Karpas-422 (cell line): ENCODE measurements around the gene NFU1. TPM values are rescaled to one million over a fixed set of nuclear protein-coding genes. Genes with fewer than 3 reads are reported as not detected.
A peak's percentile ranks its signal among the peaks of the same experiment; 100 is the strongest.
"Not testable (repeated sequence)": the region's sequence is repeated elsewhere in the genome, so short reads cannot be mapped to it uniquely, and the experiment has no call there.

ENCODE experiments used
- DNase-seq: peaks from one replicate; pipeline ENCODE4 v3.0.0-alpha.2; 2015
- H2AFZ ChIP-seq: fragments of 200-600 bp; sonication (generic); 2 replicates; pipeline ENCODE4 v1.6.1; 2014; ENCODE audit warnings: antibody characterized with exemption, low read length, mixed read lengths
- H3K27ac ChIP-seq: fragments of 200-600 bp; sonication (generic); 2 replicates; pipeline ENCODE4 v1.5.1; 2014; ENCODE audit warnings: mild to moderate bottlenecking, low read length, moderate library complexity
- H3K27me3 ChIP-seq: fragments of 200-600 bp; sonication (generic); 2 replicates; pipeline ENCODE4 v1.6.1; 2014; ENCODE audit warnings: low read length, mixed read lengths
- H3K36me3 ChIP-seq: fragments of 200-600 bp; sonication (generic); 2 replicates; pipeline ENCODE4 v1.6.1; 2014; ENCODE audit warnings: low read length, mixed read lengths; ENCODE audit not compliant: insufficient read depth
- H3K4me1 ChIP-seq: fragments of 200-600 bp; sonication (generic); 2 replicates; pipeline ENCODE4 v1.6.1; 2014; ENCODE audit warnings: mild to moderate bottlenecking, low read length, mixed read lengths
- H3K4me2 ChIP-seq: fragments of 200-600 bp; sonication (generic); 2 replicates; pipeline ENCODE4 v1.6.1; 2014; ENCODE audit warnings: low read length, low read depth, mild to moderate bottlenecking; ENCODE audit not compliant: poor library complexity, severe bottlenecking
- H3K4me3 ChIP-seq: fragments of 200-600 bp; sonication (generic); 2 replicates; pipeline ENCODE4 v1.5.1; 2014; ENCODE audit warnings: mild to moderate bottlenecking, antibody characterized with exemption, low read length, mixed read lengths
- H3K79me2 ChIP-seq: fragments of 200-600 bp; sonication (generic); 2 replicates; pipeline ENCODE4 v1.6.1; 2014; ENCODE audit warnings: mild to moderate bottlenecking, low read length, mixed read lengths
- H3K9ac ChIP-seq: fragments of 200-600 bp; sonication (generic); 2 replicates; pipeline ENCODE4 v1.6.0; 2014; ENCODE audit warnings: low read length
- H3K9me2 ChIP-seq: fragments of 200-600 bp; sonication (generic), shearing (Covaris generic); replicated peaks from 2 replicates; pipeline ENCODE4 v1.6.0; 2014; ENCODE audit warnings: mild to moderate bottlenecking, low read length, moderate library complexity; ENCODE audit not compliant: insufficient read depth
- H3K9me3 ChIP-seq: fragments of 300-700, 200-600 bp; sonication (generic); 2 replicates; pipeline ENCODE4 v1.6.1; 2014; ENCODE audit warnings: low read length, mixed read lengths
- H4K20me1 ChIP-seq: fragments of 200-600 bp; sonication (generic); 2 replicates; pipeline ENCODE4 v1.6.1; 2014; ENCODE audit warnings: mild to moderate bottlenecking, antibody characterized with exemption, low read length, low read depth; ENCODE audit not compliant: insufficient read depth
- total RNA-seq: library from RNA; depleted of rRNA; stranded (reverse); fragments of >200 nt; shearing (Covaris generic); gene quantifications from 2 replicates; pipeline ENCODE4 v1.2.3, GENCODE V29; 2014; ENCODE audit warnings: low replicate concordance

Gene NFU1
- total RNA-seq, 1 experiment from 2014 or later, result 42.8 TPM

DNA sequence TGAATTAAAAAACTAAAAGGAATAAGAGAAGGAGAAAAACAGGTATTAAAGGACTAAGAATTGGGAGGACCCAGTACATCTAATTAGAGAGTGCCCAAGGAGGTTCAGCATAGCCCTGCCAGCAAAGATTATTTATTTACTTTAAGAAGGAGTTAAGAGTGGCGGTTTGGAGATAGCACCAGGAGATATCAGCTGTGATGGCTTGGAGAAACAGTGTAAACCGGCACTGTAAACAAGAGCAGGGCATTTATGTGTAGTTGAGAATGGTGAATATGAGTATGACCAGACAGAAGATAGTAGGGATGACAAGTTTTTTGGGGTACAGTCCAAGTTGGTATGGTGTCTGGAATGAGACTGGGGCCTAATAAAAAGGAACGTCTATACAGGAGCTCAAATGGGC is 6.4 kb upstream of the NFU1 start:
- not testable (repeated sequence) for H3K4me1 ChIP-seq, H3K4me3 ChIP-seq, H3K79me2 ChIP-seq, H3K27ac ChIP-seq, H3K36me3 ChIP-seq, H3K4me2 ChIP-seq, H2AFZ ChIP-seq, H3K9me2 ChIP-seq, H4K20me1 ChIP-seq, H3K9me3 ChIP-seq, H3K9ac ChIP-seq, DNase-seq, H3K27me3 ChIP-seq

DNA sequence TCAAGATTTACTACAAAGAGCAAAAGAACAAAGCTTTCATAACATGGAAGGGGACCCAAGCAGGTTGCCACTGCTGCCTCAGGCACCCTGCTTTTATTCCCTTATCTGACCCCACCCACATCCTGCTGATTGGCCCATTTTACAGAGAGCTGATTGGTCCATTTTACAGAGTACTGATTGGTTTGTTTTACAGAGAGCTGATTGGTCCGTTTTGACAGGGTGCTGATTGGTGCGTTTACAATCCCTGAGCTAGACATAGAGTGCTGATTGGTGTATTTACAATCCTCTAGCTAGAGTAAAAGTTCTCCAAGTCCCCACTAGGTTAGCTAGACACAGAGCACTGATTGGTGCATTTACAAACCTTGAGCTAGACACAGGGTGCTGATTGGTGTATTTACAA is 2.3 kb upstream of the NFU1 start:
- not testable (repeated sequence) for H2AFZ ChIP-seq, H4K20me1 ChIP-seq, H3K9me3 ChIP-seq, H3K4me2 ChIP-seq, H3K9ac ChIP-seq, H3K27me3 ChIP-seq, H3K27ac ChIP-seq, H3K36me3 ChIP-seq, H3K9me2 ChIP-seq, H3K4me3 ChIP-seq
- H3K79me2 ChIP-seq, result peaks cover 27% of the 10 kb centered on the region
- peak; percentile 51 for DNase-seq
- peaks cover 25% of the 10 kb centered on the region for H3K4me1 ChIP-seq

DNA sequence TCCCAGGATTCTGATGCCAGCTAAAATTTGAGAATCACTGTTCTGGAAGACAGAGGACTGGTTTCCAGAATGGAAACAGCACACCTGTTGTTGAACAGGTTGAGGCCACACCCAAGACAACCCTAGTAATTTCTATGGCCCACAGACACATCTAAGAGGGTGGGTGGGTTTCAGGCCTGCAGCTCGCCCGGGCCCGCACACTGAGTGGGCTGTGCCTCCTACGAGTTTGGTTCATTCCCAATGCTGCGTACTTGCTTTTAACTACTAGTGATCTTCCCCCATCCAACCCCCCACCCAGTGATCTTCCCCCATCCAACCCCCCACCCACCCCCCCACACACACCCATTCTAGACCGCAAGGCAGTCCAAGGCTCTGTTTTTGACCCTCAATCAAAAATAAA is 1.3 kb upstream of the NFU1 start:
- no peak for DNase-seq
- no peaks in the 10 kb centered on the region for H4K20me1 ChIP-seq
- no peaks in the 10 kb centered on the region for H3K36me3 ChIP-seq
- H3K9me2 ChIP-seq, result no peaks in the 10 kb centered on the region
- H2AFZ ChIP-seq, result no peak overlapping the region
- no peak overlapping the region for H3K9ac ChIP-seq
- H3K4me3 ChIP-seq, result no peak overlapping the region
- no peak overlapping the region for H3K27ac ChIP-seq
- no peaks in the 10 kb centered on the region; the same call in 1 of the 2 replicates for H3K9me3 ChIP-seq
- H3K4me2 ChIP-seq, result no peak overlapping the region
- H3K79me2 ChIP-seq, result peaks cover 34% of the 10 kb centered on the region
- H3K27me3 ChIP-seq, result no peaks in the 10 kb centered on the region
- H3K4me1 ChIP-seq, result peaks cover 28% of the 10 kb centered on the region

DNA sequence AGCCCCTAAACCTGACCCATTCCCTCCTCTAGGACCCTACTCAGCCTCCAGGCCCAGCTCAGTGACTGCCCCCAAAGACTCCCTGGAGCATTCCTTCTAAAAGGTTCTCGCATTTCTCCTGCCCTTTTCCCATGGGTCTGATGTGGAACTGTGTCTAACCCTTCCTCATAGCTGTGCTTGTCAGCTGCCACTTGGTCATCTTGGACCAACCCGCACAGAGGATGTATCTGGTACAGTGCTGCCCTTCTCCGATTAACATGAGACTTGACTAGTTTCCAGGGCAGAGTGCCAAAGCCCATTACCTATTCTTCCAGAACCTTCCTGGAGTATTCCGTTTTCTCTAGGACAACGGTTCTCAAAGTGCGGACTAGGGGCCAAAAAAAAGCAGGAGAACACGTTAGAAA is 518 bp upstream of the NFU1 start:
- no peaks in the 10 kb centered on the region; the same call in 1 of the 2 replicates for H3K9me3 ChIP-seq
- H3K79me2 ChIP-seq, result peaks cover 34% of the 10 kb centered on the region
- H2AFZ ChIP-seq, result peak overlapping the region; percentile 98
- no peaks in the 10 kb centered on the region for H3K36me3 ChIP-seq
- peak overlapping the region; percentile 76 for H3K9ac ChIP-seq
- H3K4me1 ChIP-seq, result peaks cover 28% of the 10 kb centered on the region
- H3K4me3 ChIP-seq, result peak overlapping the region; percentile 80
- H4K20me1 ChIP-seq, result no peaks in the 10 kb centered on the region
- peak overlapping the region; percentile 83 for H3K4me2 ChIP-seq
- no peaks in the 10 kb centered on the region for H3K27me3 ChIP-seq
- DNase-seq, result no peak
- H3K9me2 ChIP-seq, result no peaks in the 10 kb centered on the region
- peak overlapping the region; percentile 50 for H3K27ac ChIP-seq

DNA sequence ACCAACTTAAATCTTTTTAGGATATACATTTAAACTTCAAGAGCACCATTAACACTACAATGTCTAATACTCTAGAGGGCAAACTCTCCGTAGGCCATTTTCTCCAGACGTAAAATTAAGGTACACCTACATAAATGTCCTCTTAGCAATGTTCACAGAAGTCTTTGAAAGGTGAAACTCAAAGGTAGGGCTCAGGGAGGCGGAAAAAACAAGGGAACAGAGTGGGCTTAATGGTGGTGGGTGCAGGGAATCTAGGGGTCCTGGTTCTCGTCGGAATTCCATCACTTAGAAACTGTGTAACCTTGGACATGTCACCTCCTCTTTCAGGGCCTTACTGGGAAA is 668 bp downstream of the NFU1 start:
- Histone ChIP-seq H3K4me3 (peak overlapping the region; percentile 80), H2AFZ (peak overlapping the region; percentile 98), H4K20me1 (no peaks in the 10 kb centered on the region), H3K9ac (peak overlapping the region; percentile 76), H3K27me3 (no peaks in the 10 kb centered on the region), H3K27ac (peak overlapping the region; percentile 50), H3K79me2 (peaks cover 34% of the 10 kb centered on the region), H3K9me2 (no peaks in the 10 kb centered on the region), H3K36me3 (no peaks in the 10 kb centered on the region), H3K9me3 (no peaks in the 10 kb centered on the region; the same call in 1 of the 2 replicates), H3K4me1 (peaks cover 28% of the 10 kb centered on the region), H3K4me2 (peak overlapping the region; percentile 83)
- peak; percentile 76 for DNase-seq

DNA sequence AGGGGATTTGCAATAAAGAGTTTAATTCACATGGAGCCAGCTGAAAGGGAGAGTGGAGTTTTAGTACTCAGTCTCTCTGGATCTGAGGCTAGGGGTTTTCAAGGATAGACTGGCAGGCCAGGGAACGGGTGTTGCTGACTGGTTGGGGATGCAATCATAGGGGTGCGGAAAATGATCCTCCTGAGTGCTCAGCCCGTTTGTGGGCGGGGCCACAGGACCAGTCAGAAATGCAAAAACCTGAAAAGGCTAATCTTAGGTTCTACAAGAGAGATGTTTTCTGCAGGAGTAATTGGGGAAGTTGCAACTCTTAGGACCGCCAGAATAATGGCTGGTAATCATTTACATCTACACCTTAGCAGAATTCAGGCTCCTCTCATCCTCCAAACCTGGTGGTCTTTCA is 2.5 kb downstream of the NFU1 start:
- peak; percentile 92 for DNase-seq
- Histone ChIP-seq H3K9me3 (no peaks in the 10 kb centered on the region; the same call in 1 of the 2 replicates), H3K9me2 (no peaks in the 10 kb centered on the region), H3K36me3 (peaks cover 9% of the 10 kb centered on the region; the same call in 1 of the 2 replicates), H4K20me1 (no peaks in the 10 kb centered on the region), H3K27ac (peak overlapping the region; percentile 57), H3K79me2 (peaks cover 34% of the 10 kb centered on the region), H3K9ac (peak overlapping the region; percentile 19), H2AFZ (no peak overlapping the region), H3K4me1 (peaks cover 28% of the 10 kb centered on the region), H3K27me3 (no peaks in the 10 kb centered on the region), H3K4me2 (peak overlapping the region; percentile 83), H3K4me3 (peak overlapping the region; percentile 80)

DNA sequence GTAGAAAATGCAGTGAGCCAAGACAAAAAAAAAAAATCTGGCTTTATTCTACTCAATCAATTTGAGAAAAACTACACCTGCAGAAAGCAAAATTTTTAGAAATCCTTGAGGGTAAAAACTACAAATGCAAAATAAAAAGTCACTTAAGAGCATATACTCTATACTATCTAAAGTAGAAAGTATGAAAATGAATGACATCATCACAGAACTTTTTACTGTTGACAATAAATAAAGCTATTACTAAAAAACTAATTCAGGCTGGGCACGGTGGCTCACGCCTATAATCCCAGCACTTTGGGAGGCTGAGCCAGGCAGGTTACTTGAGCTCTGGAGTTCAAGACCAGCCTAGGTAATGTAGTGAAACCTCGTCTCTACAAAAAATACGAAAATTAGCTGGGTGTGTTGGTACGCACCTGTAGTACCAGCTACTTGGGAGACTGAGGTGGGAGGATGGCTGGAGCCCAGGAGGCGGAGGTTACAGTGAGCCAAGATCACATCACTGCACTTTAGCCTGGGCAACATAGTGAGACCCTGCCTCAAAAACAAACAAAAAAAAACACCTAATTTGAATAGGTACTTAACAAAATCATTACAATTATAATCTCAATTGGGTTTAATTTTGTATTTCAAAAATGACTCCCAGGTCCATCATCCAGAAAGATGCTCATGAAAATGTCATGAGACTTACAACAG is 7.6 kb downstream of the NFU1 start:
- H2AFZ ChIP-seq, result no peak overlapping the region
- peaks cover 4% of the 10 kb centered on the region for H3K4me1 ChIP-seq
- H4K20me1 ChIP-seq, result no peaks in the 10 kb centered on the region
- H3K27ac ChIP-seq, result no peak overlapping the region
- H3K4me3 ChIP-seq, result no peak overlapping the region
- H3K79me2 ChIP-seq, result peaks cover 20% of the 10 kb centered on the region
- H3K9ac ChIP-seq, result no peak overlapping the region
- DNase-seq, result no peak
- H3K36me3 ChIP-seq, result peaks cover 32% of the 10 kb centered on the region
- no peak overlapping the region for H3K4me2 ChIP-seq
- no peaks in the 10 kb centered on the region for H3K9me2 ChIP-seq
- no peaks in the 10 kb centered on the region for H3K9me3 ChIP-seq
- H3K27me3 ChIP-seq, result no peaks in the 10 kb centered on the region

DNA sequence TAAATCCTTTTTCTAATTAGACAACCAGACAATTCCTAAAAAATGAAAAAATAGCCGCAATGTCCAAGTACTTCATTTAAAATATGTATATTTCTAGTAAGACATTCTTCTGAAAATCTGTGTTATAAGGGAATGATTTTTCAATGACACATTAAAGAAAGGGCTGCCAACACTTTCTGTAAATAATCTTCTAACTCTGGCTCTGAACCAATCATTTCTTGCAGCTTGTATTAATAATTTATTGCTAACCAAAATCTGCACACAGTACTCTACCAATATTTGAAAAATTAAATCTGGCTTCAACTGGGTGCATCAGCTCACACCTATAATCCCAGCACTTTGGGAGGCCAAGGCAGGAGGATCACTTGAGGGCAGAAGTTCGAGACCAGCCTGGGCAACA is 8.3 kb downstream of the NFU1 start:
- no peak overlapping the region for H3K4me3 ChIP-seq
- H3K27me3 ChIP-seq, result no peaks in the 10 kb centered on the region
- no peak overlapping the region for H3K4me2 ChIP-seq
- no peak overlapping the region for H3K9ac ChIP-seq
- DNase-seq, result no peak
- no peak overlapping the region for H2AFZ ChIP-seq
- no peaks in the 10 kb centered on the region for H3K9me2 ChIP-seq
- no peak overlapping the region for H3K27ac ChIP-seq
- peaks cover 19% of the 10 kb centered on the region for H3K79me2 ChIP-seq
- H3K36me3 ChIP-seq, result peaks cover 32% of the 10 kb centered on the region
- H4K20me1 ChIP-seq, result no peaks in the 10 kb centered on the region
- no peaks in the 10 kb centered on the region for H3K4me1 ChIP-seq
- no peaks in the 10 kb centered on the region for H3K9me3 ChIP-seq
